ENCODE measurements around the gene AJUBA. TPM values are rescaled to one million over a fixed set of nuclear protein-coding genes. Genes with fewer than 3 reads are reported as not detected.
A peak's percentile ranks its signal among the peaks of the same experiment; 100 is the strongest.

The AJUBA gene
- total RNA-seq, 4 donors from 2014 or later = 8.8 to 27.0 (median 17.8) TPM

GRCh38 chr14:22981090-22981875, 1.1 kb downstream of the AJUBA start:
- H3K4me3 ChIP-seq = peak overlapping the region; percentile 51 to 81
- no peak for ATAC-seq
- H3K4me1 ChIP-seq = peaks cover 0 to 69% (median 42%) of the 10 kb centered on the region in 3 donors
- no peaks in the 10 kb centered on the region for H3K36me3 ChIP-seq
- WGBS, 2 donors (ENCODE audit: low coverage in 1 of 2) = 1% methylated on average over 17 of the region's 76 CpGs; no CpG with 5 or more reads in 1 of the 2 donors
- no peak for TF ChIP-seq CTCF (IDR thresholded peaks at IDR 0.05)
- peak in 1 of 2 donors; percentile 21 for TF ChIP-seq POLR2A (IDR thresholded peaks at IDR 0.05)
- peak overlapping the region in 3 of 4 donors; percentile 84 to 91 (median 90) for H3K27ac ChIP-seq
- H3K9me3 ChIP-seq = no peaks in the 10 kb centered on the region
- peaks cover 15% of the 10 kb centered on the region for H3K27me3 ChIP-seq

- ATAC-seq = peak; percentile 37
- H3K4me3 ChIP-seq = peak overlapping the region; percentile 51 to 81
- TF ChIP-seq POLR2A (IDR thresholded peaks at IDR 0.05) (no peak), POLR2AphosphoS5 (IDR thresholded peaks at IDR 0.05) (no peak), CTCF (IDR thresholded peaks at IDR 0.05) (no peak), EP300 (IDR thresholded peaks at IDR 0.05) (no peak)
- peaks cover 0 to 69% (median 42%) of the 10 kb centered on the region in 3 donors for H3K4me1 ChIP-seq
- WGBS, 2 donors (ENCODE audit: low coverage in 1 of 2) = 0% methylated on average over 4 of the region's 41 CpGs; no CpG with 5 or more reads in 1 of the 2 donors
- peaks cover 15% of the 10 kb centered on the region for H3K27me3 ChIP-seq
- peak overlapping the region in 3 of 4 donors; percentile 84 to 91 (median 90) for H3K27ac ChIP-seq
- no peaks in the 10 kb centered on the region for H3K9me3 ChIP-seq
- no peaks in the 10 kb centered on the region for H3K36me3 ChIP-seq
Measured at GRCh38 chr14:22980672-22981089, 1.7 kb downstream of the AJUBA start.

- Histone ChIP-seq H3K27ac (peak overlapping the region in 3 of 4 donors; percentile 84 to 91 (median 90)), H3K27me3 (peaks cover 15% of the 10 kb centered on the region), H3K4me1 (peaks cover 0 to 69% (median 42%) of the 10 kb centered on the region in 3 donors), H3K9me3 (no peaks in the 10 kb centered on the region), H3K4me3 (peak overlapping the region in 1 of 2 donors; percentile 81), H3K36me3 (peaks cover 0 to 1% of the 10 kb centered on the region in 2 donors)
- TF ChIP-seq CTCF (IDR thresholded peaks at IDR 0.05) (no peak), EP300 (IDR thresholded peaks at IDR 0.05) (no peak), POLR2A (IDR thresholded peaks at IDR 0.05) (no peak), POLR2AphosphoS5 (IDR thresholded peaks at IDR 0.05) (no peak)
- no peak for ATAC-seq
- 66 to 70% methylated on average over 3 to 7 of the region's 8 CpGs for WGBS, 2 donors (ENCODE audit: low coverage in 1 of 2)
Measured at GRCh38 chr14:22979748-22980392, 2.5 kb downstream of the AJUBA start.

- 70% methylated on average over 3 of the region's 5 CpGs; no CpG with 5 or more reads in 1 of the 2 donors for WGBS, 2 donors (ENCODE audit: low coverage in 1 of 2)
- no peak overlapping the region for H3K4me3 ChIP-seq
Measured at GRCh38 chr14:22978981-22979671, 3.2 kb downstream of the AJUBA start.

More at GRCh38 chr14:22978981-22979671, 3.2 kb downstream of the AJUBA start:
- H3K36me3 ChIP-seq = peaks cover 0 to 9% of the 10 kb centered on the region in 2 donors
- H3K9me3 ChIP-seq = no peaks in the 10 kb centered on the region
- peak overlapping the region in 3 of 4 donors; percentile 84 to 91 (median 90) for H3K27ac ChIP-seq
- ATAC-seq = no peak
- peaks cover 15% of the 10 kb centered on the region for H3K27me3 ChIP-seq
- TF ChIP-seq POLR2AphosphoS5 (IDR thresholded peaks at IDR 0.05) (no peak), POLR2A (IDR thresholded peaks at IDR 0.05) (no peak), EP300 (IDR thresholded peaks at IDR 0.05) (no peak), CTCF (IDR thresholded peaks at IDR 0.05) (no peak)
- peaks cover 0 to 69% (median 42%) of the 10 kb centered on the region in 3 donors for H3K4me1 ChIP-seq
